Measurements from ENCODE around the gene SCLY. TPM values are rescaled to one million over a fixed set of nuclear protein-coding genes. Genes with fewer than 3 reads are reported as not detected.

The SCLY gene
- total and polyA plus RNA-seq, 2 experiments from 2014 or later, result 12.7 to 21.1 TPM

DNA sequence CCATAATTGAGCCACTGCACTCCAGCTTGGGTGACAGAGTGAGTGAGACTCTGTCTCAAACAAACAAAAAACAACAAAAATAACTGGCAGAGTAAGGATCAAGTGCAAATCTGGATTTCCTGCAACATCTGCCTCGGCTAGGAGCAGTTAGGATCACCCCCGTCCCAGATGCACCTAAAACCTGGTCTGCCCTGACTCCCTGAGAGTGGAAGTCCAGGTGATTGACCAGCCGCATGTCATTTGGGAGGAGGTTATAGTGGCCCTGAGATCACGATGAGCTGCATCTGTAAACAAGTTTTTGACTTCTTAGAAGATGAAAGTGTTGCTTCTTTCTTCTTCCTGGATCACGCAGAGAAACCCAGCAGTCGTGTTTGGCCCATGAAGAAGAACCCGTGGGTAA lies 34.3 kb downstream of the SCLY start:
- no peaks in the 10 kb centered on the region for H3K4me1 ChIP-seq (ENCODE audit: insufficient read depth)
- no peaks in the 10 kb centered on the region for H3K36me3 ChIP-seq (replicated peaks; ENCODE audit: insufficient read depth, low read depth)
- no peaks in the 10 kb centered on the region for H3K9me3 ChIP-seq (ENCODE audit: low read depth)
- TF ChIP-seq, protein P1, sequence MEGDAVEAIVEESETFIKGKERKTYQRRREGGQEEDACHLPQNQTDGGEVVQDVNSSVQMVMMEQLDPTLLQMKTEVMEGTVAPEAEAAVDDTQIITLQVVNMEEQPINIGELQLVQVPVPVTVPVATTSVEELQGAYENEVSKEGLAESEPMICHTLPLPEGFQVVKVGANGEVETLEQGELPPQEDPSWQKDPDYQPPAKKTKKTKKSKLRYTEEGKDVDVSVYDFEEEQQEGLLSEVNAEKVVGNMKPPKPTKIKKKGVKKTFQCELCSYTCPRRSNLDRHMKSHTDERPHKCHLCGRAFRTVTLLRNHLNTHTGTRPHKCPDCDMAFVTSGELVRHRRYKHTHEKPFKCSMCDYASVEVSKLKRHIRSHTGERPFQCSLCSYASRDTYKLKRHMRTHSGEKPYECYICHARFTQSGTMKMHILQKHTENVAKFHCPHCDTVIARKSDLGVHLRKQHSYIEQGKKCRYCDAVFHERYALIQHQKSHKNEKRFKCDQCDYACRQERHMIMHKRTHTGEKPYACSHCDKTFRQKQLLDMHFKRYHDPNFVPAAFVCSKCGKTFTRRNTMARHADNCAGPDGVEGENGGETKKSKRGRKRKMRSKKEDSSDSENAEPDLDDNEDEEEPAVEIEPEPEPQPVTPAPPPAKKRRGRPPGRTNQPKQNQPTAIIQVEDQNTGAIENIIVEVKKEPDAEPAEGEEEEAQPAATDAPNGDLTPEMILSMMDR (IDR thresholded peaks at IDR 0.05; ENCODE audit: poor library complexity), result no peak
- no peak for TF ChIP-seq EZH2phosphoT487 (IDR thresholded peaks at IDR 0.05; ENCODE audit: low read depth, severe bottlenecking, unreplicated experiment)
- no peak for TF ChIP-seq EZH2 (IDR thresholded peaks at IDR 0.05; ENCODE audit: borderline replicate concordance)
- no peak overlapping the region for H3K4me3 ChIP-seq
- H2AFZ ChIP-seq, result no peak overlapping the region
- no peak for DNase-seq (ENCODE audit: low spot score)
- no peaks in the 10 kb centered on the region for H3K27me3 ChIP-seq
- H3K9me2 ChIP-seq (replicated peaks; ENCODE audit: insufficient read depth), result no peaks in the 10 kb centered on the region
- H3K79me2 ChIP-seq, result no peaks in the 10 kb centered on the region
- no peaks in the 10 kb centered on the region for H4K20me1 ChIP-seq (ENCODE audit: insufficient read depth, poor library complexity, severe bottlenecking)
- no peak overlapping the region for H3K4me2 ChIP-seq
- H3K27ac ChIP-seq, result no peak overlapping the region
- 78% methylated on average over 7 of the region's 7 CpGs for WGBS (ENCODE audit: low lambda C conversion rate, missing lambda C conversion rate)

DNA sequence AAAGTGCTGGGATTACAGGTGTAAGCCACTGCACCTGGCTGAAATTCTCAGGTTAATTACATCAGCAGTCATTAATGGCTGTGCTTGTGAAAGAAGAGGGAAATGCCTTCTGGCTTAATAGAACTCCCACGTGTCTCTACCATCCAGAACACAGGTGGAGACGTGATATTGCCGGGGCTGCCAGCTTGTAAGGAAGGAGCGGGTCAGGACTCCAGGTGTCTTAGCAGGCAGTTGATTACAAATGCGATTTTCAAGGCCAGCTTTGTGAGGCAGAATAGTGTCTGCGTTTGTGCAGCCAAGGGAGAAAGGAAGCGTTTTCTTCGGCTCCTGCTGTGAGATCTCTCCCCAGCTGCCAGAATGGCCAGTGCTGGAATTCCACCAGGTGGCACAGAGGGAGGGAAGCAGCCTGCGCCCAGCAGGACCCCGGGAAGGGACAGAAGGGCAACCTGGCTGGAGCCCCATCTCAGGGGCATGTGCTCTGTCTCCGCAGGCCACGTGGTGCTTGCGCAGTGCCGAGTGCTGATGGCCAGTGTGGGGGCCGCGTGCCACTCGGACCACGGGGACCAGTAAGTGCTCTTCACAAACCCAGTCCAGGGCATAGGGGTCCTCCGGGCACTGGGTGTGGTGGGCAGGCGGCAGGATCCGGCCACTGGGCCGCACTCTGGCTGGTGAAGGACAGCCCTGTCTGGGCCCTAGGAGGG lies 35.7 kb downstream of the SCLY start:
- Histone ChIP-seq H3K36me3 (replicated peaks; ENCODE audit: insufficient read depth, low read depth) (no peaks in the 10 kb centered on the region), H3K27ac (no peak overlapping the region), H3K79me2 (no peaks in the 10 kb centered on the region), H3K9me2 (replicated peaks; ENCODE audit: insufficient read depth) (no peaks in the 10 kb centered on the region), H3K4me2 (no peak overlapping the region), H4K20me1 (ENCODE audit: insufficient read depth, poor library complexity, severe bottlenecking) (no peaks in the 10 kb centered on the region), H3K4me1 (ENCODE audit: insufficient read depth) (no peaks in the 10 kb centered on the region), H3K4me3 (no peak overlapping the region), H3K27me3 (no peaks in the 10 kb centered on the region), H3K9me3 (ENCODE audit: low read depth) (no peaks in the 10 kb centered on the region), H2AFZ (no peak overlapping the region)
- WGBS (ENCODE audit: low lambda C conversion rate, missing lambda C conversion rate), result 84% methylated on average over 19 of the region's 22 CpGs
- TF ChIP-seq, protein P1 (IDR thresholded peaks at IDR 0.05; ENCODE audit: poor library complexity), result no peak
- no peak for TF ChIP-seq EZH2phosphoT487 (IDR thresholded peaks at IDR 0.05; ENCODE audit: low read depth, severe bottlenecking, unreplicated experiment)
- TF ChIP-seq EZH2 (IDR thresholded peaks at IDR 0.05; ENCODE audit: borderline replicate concordance), result no peak
- DNase-seq (ENCODE audit: low spot score), result no peak

- DNase-seq (ENCODE audit: low spot score), result no peak
- WGBS (ENCODE audit: low lambda C conversion rate, missing lambda C conversion rate), result 96% methylated on average over 19 of the region's 19 CpGs
- Histone ChIP-seq H2AFZ (no peak overlapping the region), H3K27ac (no peak overlapping the region), H3K4me1 (ENCODE audit: insufficient read depth) (no peaks in the 10 kb centered on the region), H3K4me3 (no peak overlapping the region), H4K20me1 (ENCODE audit: insufficient read depth, poor library complexity, severe bottlenecking) (no peaks in the 10 kb centered on the region), H3K9me3 (ENCODE audit: low read depth) (no peaks in the 10 kb centered on the region), H3K79me2 (no peaks in the 10 kb centered on the region), H3K9me2 (replicated peaks; ENCODE audit: insufficient read depth) (no peaks in the 10 kb centered on the region), H3K4me2 (no peak overlapping the region), H3K36me3 (replicated peaks; ENCODE audit: insufficient read depth, low read depth) (no peaks in the 10 kb centered on the region), H3K27me3 (no peaks in the 10 kb centered on the region)
- no peak for TF ChIP-seq EZH2 (IDR thresholded peaks at IDR 0.05; ENCODE audit: borderline replicate concordance)
- TF ChIP-seq, protein P1 (IDR thresholded peaks at IDR 0.05; ENCODE audit: poor library complexity), result no peak
- TF ChIP-seq EZH2phosphoT487 (IDR thresholded peaks at IDR 0.05; ENCODE audit: low read depth, severe bottlenecking, unreplicated experiment), result no peak
Observed at GRCh38 chr2:238097201-238097987, 36.6 kb downstream of the SCLY start.

All from hepatocyte (in vitro differentiated cells).